AG04449 (cell line): Measurements from ENCODE around the gene PODN.

ENCODE experiments used
- CTCF ChIA-PET: fragments of 350-600 bp; formaldehyde crosslinking; extraction: SDS; loops from one replicate; lab custom pipeline; 2021; ENCODE audit warnings: antibody characterized with exemption; lab: Yijun Ruan, JAX
- POLR2A ChIA-PET: fragments of 400-600, 350-600 bp; formaldehyde crosslinking; extraction: SDS; loops from one replicate; lab custom pipeline; 2020; ENCODE audit warnings: antibody characterized with exemption, inconsistent platforms; lab: Yijun Ruan, JAX
- DNase-seq: peaks from one replicate; pipeline ENCODE4 v3.0.0-alpha.2; 2010; ENCODE audit warnings: low read depth, low spot score
- H3K4me3 ChIP-seq: 2 replicates; pipeline ENCODE4 v1.5.1; 2011; ENCODE audit warnings: low read depth, mild to moderate bottlenecking, control low read depth, low read length
- CTCF ChIP-seq: IDR thresholded peaks from one replicate; pipeline ENCODE4 v1.5.1; 2011; ENCODE audit warnings: mild to moderate bottlenecking, moderate library complexity, low read length, control low read depth, inconsistent platforms; ENCODE audit not compliant: insufficient read depth; ENCODE audit errors: missing control alignments

Gene PODN

GRCh38 chr1:53108646-53109580 lies 46.9 kb downstream of the PODN start:
- no peak for TF ChIP-seq CTCF
- no peak overlapping the region for H3K4me3 ChIP-seq
- peak; percentile 51 for DNase-seq
- ChIA-PET CTCF (interaction anchor here (1.5 to 1.8 kb wide), 3 partner anchors 64 to 77 kb away, joined by 5 to 6 read pairs (median 5); no protein-coding TSS in a partner anchor), POLR2A (interaction anchor here (1.9 kb wide), 1 partner anchor 37 kb away, joined by 8 read pairs; no protein-coding TSS in a partner anchor)

- TF ChIP-seq CTCF: no peak
- no peak for DNase-seq
- ChIA-PET POLR2A (no interaction called here), CTCF (interaction anchor here (1.8 kb wide), 1 partner anchor 70 kb away, joined by 5 read pairs; no protein-coding TSS in a partner anchor)
- H3K4me3 ChIP-seq: no peak overlapping the region
These were observed 48.5 kb downstream of the PODN start for GRCh38 chr1:53110370-53111072.

- ChIA-PET POLR2A (no interaction called here), CTCF (no interaction called here)
- DNase-seq: no peak
- no peak overlapping the region for H3K4me3 ChIP-seq
- TF ChIP-seq CTCF: no peak
These were observed 49.1 kb downstream of the PODN start for GRCh38 chr1:53111073-53111556.

GRCh38 chr1:53111693-53112092 lies 49.7 kb downstream of the PODN start:
- TF ChIP-seq CTCF: no peak
- DNase-seq: no peak
- POLR2A ChIA-PET: no interaction called here
- H3K4me3 ChIP-seq: no peak overlapping the region
- CTCF ChIA-PET: no interaction called here

- no peak overlapping the region for H3K4me3 ChIP-seq
- POLR2A ChIA-PET: no interaction called here
- TF ChIP-seq CTCF: no peak
- CTCF ChIA-PET: no interaction called here
- peak; percentile 90 for DNase-seq
These were observed 50.3 kb downstream of the PODN start for GRCh38 chr1:53112271-53112774.
